Stomach (tissue), 4 donors: ENCODE data around the gene KDM2A.

Source experiments
- EP300 ChIP-seq: sonication (generic); formaldehyde crosslinking; IDR thresholded peaks from one replicate; pipeline ENCODE4 v1.6.1; 2017; ENCODE audit warnings: antibody characterized with exemption
- POLR2A ChIP-seq, 4 donors: fragments of 450-650 bp; IDR thresholded peaks; one replicate each; pipeline ENCODE4 v1.6.1; 2016; ENCODE audit warnings: antibody characterized with exemption in 4 of 4, control low read depth in 2 of 4, mild to moderate bottlenecking in 1 of 4, moderate library complexity in 1 of 4
- POLR2AphosphoS5 ChIP-seq, 3 donors: sonication (generic); formaldehyde crosslinking; IDR thresholded peaks; one replicate each; pipeline ENCODE4 v1.6.1; 2016; ENCODE audit warnings: antibody characterized with exemption in 3 of 3
- TF ChIP-seq, protein P1 (sequence below), 7 experiments: fragments of 450-650 bp in 4 of 7; fragments of 200-600 bp in 3 of 7; sonication (generic) in 3 of 7; IDR thresholded peaks; one replicate each; pipeline ENCODE4 v1.5.1; 2016 to 2019; ENCODE audit warnings: antibody characterized with exemption in 7 of 7, control low read depth in 2 of 7, mild to moderate bottlenecking in 1 of 7

DNA sequence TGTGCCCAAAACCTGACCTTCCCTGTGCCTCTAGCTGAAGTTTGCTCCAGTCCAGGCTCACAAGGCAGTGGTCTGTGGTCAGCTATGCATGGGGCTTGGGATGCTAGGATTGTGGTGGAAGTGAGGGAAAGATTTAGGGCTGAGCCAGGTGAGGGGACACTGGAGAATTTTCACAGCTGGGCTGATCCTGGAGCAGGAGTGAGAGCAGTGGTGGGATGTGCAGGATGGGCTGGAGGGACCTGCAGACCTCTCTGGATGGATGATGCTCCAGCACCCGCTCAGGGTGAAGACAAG lies 23.9 kb upstream of the KDM2A start:
- TF ChIP-seq POLR2A (IDR thresholded peaks at IDR 0.05) (no peak), EP300 (no peak), POLR2AphosphoS5 (IDR thresholded peaks at IDR 0.05) (no peak)
- TF ChIP-seq, protein P1, sequence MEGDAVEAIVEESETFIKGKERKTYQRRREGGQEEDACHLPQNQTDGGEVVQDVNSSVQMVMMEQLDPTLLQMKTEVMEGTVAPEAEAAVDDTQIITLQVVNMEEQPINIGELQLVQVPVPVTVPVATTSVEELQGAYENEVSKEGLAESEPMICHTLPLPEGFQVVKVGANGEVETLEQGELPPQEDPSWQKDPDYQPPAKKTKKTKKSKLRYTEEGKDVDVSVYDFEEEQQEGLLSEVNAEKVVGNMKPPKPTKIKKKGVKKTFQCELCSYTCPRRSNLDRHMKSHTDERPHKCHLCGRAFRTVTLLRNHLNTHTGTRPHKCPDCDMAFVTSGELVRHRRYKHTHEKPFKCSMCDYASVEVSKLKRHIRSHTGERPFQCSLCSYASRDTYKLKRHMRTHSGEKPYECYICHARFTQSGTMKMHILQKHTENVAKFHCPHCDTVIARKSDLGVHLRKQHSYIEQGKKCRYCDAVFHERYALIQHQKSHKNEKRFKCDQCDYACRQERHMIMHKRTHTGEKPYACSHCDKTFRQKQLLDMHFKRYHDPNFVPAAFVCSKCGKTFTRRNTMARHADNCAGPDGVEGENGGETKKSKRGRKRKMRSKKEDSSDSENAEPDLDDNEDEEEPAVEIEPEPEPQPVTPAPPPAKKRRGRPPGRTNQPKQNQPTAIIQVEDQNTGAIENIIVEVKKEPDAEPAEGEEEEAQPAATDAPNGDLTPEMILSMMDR (IDR thresholded peaks at IDR 0.05) = peak in 1 of 7 experiments; percentile 2
